K562 (cell line): Measurements from ENCODE around the gene MC1R. TPM values are rescaled to one million over a fixed set of nuclear protein-coding genes. Genes with fewer than 3 reads are reported as not detected.
A peak's percentile ranks its signal among the peaks of the same experiment; 100 is the strongest.

ENCODE experiments used
- ARID1B ChIP-seq: fragments of 450-650 bp; IDR thresholded peaks from 2 replicates; pipeline ENCODE4 v1.6.1; 2016; ENCODE audit warnings: antibody characterized with exemption, mild to moderate bottlenecking, inconsistent platforms
- ATF3 ChIP-seq, 2 experiments: fragments of 450-650 bp in 1 of 2; sonication (generic) in 1 of 2; formaldehyde crosslinking in 1 of 2; IDR thresholded peaks in 1 of 2; conservative IDR thresholded peaks in 1 of 2; 2 replicates each; pipeline versions ENCODE4 v1.6.1 to v1.8.1; 2016 to 2023; ENCODE audit warnings: mild to moderate bottlenecking in 2 of 2, moderate library complexity in 2 of 2, inconsistent platforms in 1 of 2, missing genetic modification reagents in 1 of 2
- CBX2 ChIP-seq: fragments of 200-600 bp; sonication (generic); IDR thresholded peaks from one replicate; pipeline ENCODE4 v1.6.1; 2012; ENCODE audit warnings: mild to moderate bottlenecking, low read length, inconsistent platforms; ENCODE audit not compliant: insufficient read depth, poor library complexity, severe bottlenecking
- E2F3 ChIP-seq: fragments of 250-450 bp; sonication (Bioruptor Pico); IDR thresholded peaks from 2 replicates; pipeline ENCODE4 v1.4.0; 2020; ENCODE audit warnings: mild to moderate bottlenecking
- E2F4 ChIP-seq: sonication (generic); formaldehyde crosslinking; IDR thresholded peaks from 2 replicates; pipeline ENCODE4 v1.8.0; 2022; ENCODE audit warnings: mild to moderate bottlenecking, low read depth, missing genetic modification reagents
- ETV1 ChIP-seq: fragments of 450-650 bp; conservative IDR thresholded peaks from 2 replicates; pipeline ENCODE4 v1.6.1; 2016; ENCODE audit warnings: missing genetic modification characterization, control low read depth, low read depth, missing compliant biosample characterization
- FOXO4 ChIP-seq: fragments of 450-650 bp; formaldehyde crosslinking; IDR thresholded peaks from 2 replicates; pipeline ENCODE4 v1.4.0; 2020; ENCODE audit warnings: mild to moderate bottlenecking, moderate library complexity
- GABPB2 ChIP-seq: fragments of 250-450 bp; sonication (Bioruptor Pico); conservative IDR thresholded peaks from 2 replicates; pipeline ENCODE4 v1.5.1; 2021; ENCODE audit warnings: mild to moderate bottlenecking
- HBP1 ChIP-seq: fragments of 450-650 bp; formaldehyde crosslinking; IDR thresholded peaks from 2 replicates; pipeline ENCODE4 v1.4.0; 2022; ENCODE audit warnings: missing genetic modification characterization
- KAT2B ChIP-seq: IDR thresholded peaks from one replicate; pipeline ENCODE4 v1.6.1; 2012; ENCODE audit warnings: low read depth, mild to moderate bottlenecking, control low read depth, inconsistent platforms, low read length, moderate library complexity
- KLF1 ChIP-seq: fragments of 450-650 bp; IDR thresholded peaks from 2 replicates; pipeline ENCODE4 v1.6.1; 2016; ENCODE audit warnings: missing genetic modification characterization, missing compliant biosample characterization
- NR2C2 ChIP-seq, 2 experiments: fragments of 200-800 bp in 1 of 2; sonication (Bioruptor generic) in 1 of 2; sonication (generic) in 1 of 2; formaldehyde crosslinking in 1 of 2; IDR thresholded peaks; 2 replicates each; pipeline versions ENCODE4 v1.6.1 to v1.8.0; 2016 to 2022; ENCODE audit warnings: mild to moderate bottlenecking in 1 of 2, missing compliant biosample characterization in 1 of 2, missing genetic modification characterization in 1 of 2, missing genetic modification reagents in 1 of 2
- RB1 ChIP-seq: fragments of 450-650 bp; IDR thresholded peaks from 2 replicates; pipeline ENCODE4 v1.6.1; 2017; ENCODE audit warnings: low read depth, mild to moderate bottlenecking
- RBBP5 ChIP-seq: fragments of 200-600 bp; sonication (generic); IDR thresholded peaks from 2 replicates; pipeline ENCODE4 v1.6.1; 2012; ENCODE audit warnings: borderline replicate concordance, mild to moderate bottlenecking, low read length, control low read depth, inconsistent platforms; ENCODE audit not compliant: insufficient read depth, poor library complexity, severe bottlenecking
- RBFOX2 ChIP-seq: fragments of 200-400 bp; formaldehyde crosslinking; IDR thresholded peaks from 2 replicates; pipeline ENCODE4 v1.6.1; 2017; ENCODE audit warnings: low read depth, mild to moderate bottlenecking, low read length, moderate library complexity
- SUPT5H ChIP-seq: fragments of 450-650 bp; IDR thresholded peaks from 2 replicates; pipeline ENCODE4 v1.6.1; 2016
- ZBTB9 ChIP-seq: fragments of 450-650 bp; formaldehyde crosslinking; IDR thresholded peaks from 2 replicates; pipeline ENCODE4 v1.4.0; 2020; ENCODE audit warnings: mild to moderate bottlenecking, moderate library complexity
- ZFP1 ChIP-seq: fragments of 450-650 bp; formaldehyde crosslinking; IDR thresholded peaks from 2 replicates; pipeline ENCODE4 v1.4.0; 2020; ENCODE audit warnings: mild to moderate bottlenecking, mixed read lengths
- polyA plus RNA-seq, 8 experiments: library from polyadenylated mRNA; depleted of rRNA in 4 of 8; stranded (reverse) in 5 of 8; unstranded in 3 of 8; fragments of >200 nt; fragmentation: Nextera tagmentation in 2 of 8; fragmentation: Illumina TruSeq in 1 of 8; extraction: Ambion mirVana in 2 of 8; extraction: Trizol in 1 of 8; gene quantifications; 2 replicates each; pipeline versions ENCODE4 v1.2.1 to v1.2.3, GENCODE V29; 2011 to 2014; ENCODE audit warnings: inconsistent platforms in 1 of 8, missing spikeins in 1 of 8
- total RNA-seq, 7 experiments: library from RNA; depleted of rRNA in 6 of 7; stranded (reverse); fragments of >200 nt in 6 of 7; fragmentation: Illumina TruSeq in 2 of 7; extraction: Trizol in 2 of 7; gene quantifications; 2 replicates each; pipeline versions ENCODE4 v1.2.1 to v1.2.3, GENCODE V29; 2011 to 2021; ENCODE audit warnings: low replicate concordance in 1 of 7

MC1R gene
- total and polyA plus RNA-seq, 9 of the 15 experiments (the other 6 are each of a cell fraction or from before 2014, with no cell fraction given), result 0.14 to 5.3 (median 2.5) TPM; not detected in 1

GRCh38 chr16:89917773-89918452 is 749 bp upstream of the MC1R start (continued):
- peak; percentile 75 for TF ChIP-seq RBFOX2
- 0 out of 2 replicates have a peak, but pooled peaks have one; percentile 44 for TF ChIP-seq E2F4 (CRISPR knock-in tag)
- no peak for TF ChIP-seq KAT2B
- TF ChIP-seq FOXO4 (CRISPR knock-in tag), result no peak
- no peak for TF ChIP-seq ZFP1 (CRISPR knock-in tag)
- TF ChIP-seq ETV1 (tag), result peak; percentile 52; the same call in 1 of the 2 replicates
- TF ChIP-seq HBP1 (CRISPR knock-in tag), result no peak
- peak; percentile 64; the same call in 1 of the 2 replicates for TF ChIP-seq E2F3
- TF ChIP-seq ATF3 (IDR thresholded peaks at IDR 0.05), result no peak
- 0 out of 2 replicates have a peak, but pooled peaks have one; percentile 34 for TF ChIP-seq ATF3 (CRISPR knock-in tag; conservative IDR thresholded peaks at IDR 0.05)
- TF ChIP-seq RB1, result peak; percentile 54
- peak; percentile 33; the same call in 1 of the 2 replicates for TF ChIP-seq NR2C2 (CRISPR knock-in tag; IDR thresholded peaks at IDR 0.05)
- no peak for TF ChIP-seq NR2C2 (tag; IDR thresholded peaks at IDR 0.05)
- peak; percentile 15; the same call in 1 of the 2 replicates for TF ChIP-seq ARID1B
- TF ChIP-seq CBX2, result no peak
- TF ChIP-seq GABPB2 (CRISPR knock-in tag), result no peak
- TF ChIP-seq RBBP5, result peak; percentile 45
- TF ChIP-seq SUPT5H, result no peak
- peak; percentile 77; the same call in 1 of the 2 replicates for TF ChIP-seq KLF1 (tag)
- TF ChIP-seq ZBTB9 (CRISPR knock-in tag), result peak; percentile 81; the same call in 1 of the 2 replicates
